ENCODE measurements around the gene PCDH20.
"Not testable (repeated sequence)": the region's sequence is repeated elsewhere in the genome, so short reads cannot be mapped to it uniquely, and the experiment has no call there.

Gene PCDH20

DNA sequence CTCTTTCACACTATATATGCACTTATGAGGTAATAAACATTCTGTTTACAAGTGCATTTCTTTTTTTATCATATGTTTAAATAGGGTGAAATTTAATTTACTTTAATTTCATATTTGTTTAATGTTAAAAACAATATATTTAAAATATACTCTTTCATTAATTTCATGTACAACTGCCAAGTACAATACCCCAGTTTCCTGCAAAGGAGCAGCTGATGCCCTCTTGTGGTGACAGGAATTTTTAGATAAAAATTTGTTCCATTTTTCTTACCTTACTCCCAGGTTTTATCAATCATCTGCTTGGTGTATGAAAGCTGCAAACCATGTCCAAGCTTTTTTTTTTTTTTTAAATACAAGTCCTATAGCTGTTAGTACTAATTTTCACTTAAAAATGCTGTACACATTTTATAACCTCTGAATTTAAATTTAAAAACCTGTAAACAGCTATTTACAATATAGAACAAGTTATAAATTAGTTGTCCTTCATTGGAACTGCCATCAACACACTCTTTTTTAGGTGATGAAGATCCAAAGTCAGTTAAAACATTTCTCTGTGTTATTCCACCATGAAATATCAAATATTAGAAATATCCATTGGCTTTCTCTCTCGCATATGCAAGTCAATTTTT, 4.9 kb downstream of the PCDH20 start:
- H3K36me3 ChIP-seq, result no peaks in the 10 kb centered on the region
- TF ChIP-seq Cebpa-rat (IDR thresholded peaks at IDR 0.05), result no peak
- H3K4me2 ChIP-seq, result no peak overlapping the region
- no peak overlapping the region for H3K4me3 ChIP-seq
- peaks cover 9% of the 10 kb centered on the region for H3K9me3 ChIP-seq
- no peaks in the 10 kb centered on the region for H4K20me1 ChIP-seq
- no peaks in the 10 kb centered on the region for H3K27me3 ChIP-seq
- H3K27ac ChIP-seq, result no peak overlapping the region
- no peak overlapping the region for H3K9ac ChIP-seq
- H3K4me1 ChIP-seq, result peaks cover 8% of the 10 kb centered on the region

DNA sequence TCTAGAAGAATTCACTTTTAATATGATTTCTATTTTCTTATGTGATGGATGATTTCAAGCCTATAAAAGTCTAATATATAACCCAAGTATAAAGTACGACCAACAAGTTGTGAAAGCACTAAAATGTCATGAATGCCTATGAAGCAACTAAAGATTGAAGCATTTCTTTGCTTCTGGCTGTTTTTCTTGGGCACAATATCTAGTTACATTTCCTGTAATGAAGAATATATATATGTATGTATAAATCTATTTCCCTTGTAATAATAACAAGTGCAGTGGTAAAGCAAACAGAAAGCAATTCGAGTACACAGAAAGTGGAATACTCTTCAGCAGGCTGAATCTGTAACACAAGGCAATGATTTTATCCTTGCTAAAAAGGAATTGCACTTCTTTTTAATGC, 5.4 kb downstream of the PCDH20 start:
- Histone ChIP-seq H3K9ac (no peak overlapping the region), H3K27me3 (no peaks in the 10 kb centered on the region), H3K9me3 (peaks cover 9% of the 10 kb centered on the region), H3K4me3 (no peak overlapping the region), H3K27ac (no peak overlapping the region), H4K20me1 (no peaks in the 10 kb centered on the region), H3K36me3 (no peaks in the 10 kb centered on the region), H3K4me1 (peaks cover 8% of the 10 kb centered on the region), H3K4me2 (no peak overlapping the region)
- TF ChIP-seq Cebpa-rat (IDR thresholded peaks at IDR 0.05), result no peak

DNA sequence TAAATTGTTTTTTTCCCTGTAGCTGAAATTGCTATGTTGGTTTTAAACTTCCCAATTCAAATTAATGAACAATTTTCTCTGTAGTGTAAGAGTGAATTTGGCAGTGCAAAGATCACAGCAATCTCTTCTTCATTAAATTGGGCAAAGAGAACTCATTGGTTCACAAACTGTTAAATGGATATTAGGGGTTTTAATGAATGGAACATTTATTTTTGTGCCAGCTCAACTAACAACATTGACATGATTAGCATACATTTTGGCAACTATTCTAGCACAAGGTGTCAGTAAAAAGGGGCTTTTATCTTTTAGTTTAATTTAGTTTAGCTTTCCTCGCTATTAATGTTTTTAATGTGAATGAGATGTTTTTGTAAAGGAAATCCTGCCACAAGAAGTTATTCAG, 7.1 kb downstream of the PCDH20 start:
- Histone ChIP-seq H3K4me2 (no peak overlapping the region), H3K9me3 (no peaks in the 10 kb centered on the region), H3K4me3 (no peak overlapping the region), H4K20me1 (no peaks in the 10 kb centered on the region), H3K27me3 (no peaks in the 10 kb centered on the region), H3K4me1 (peaks cover 8% of the 10 kb centered on the region), H3K9ac (no peak overlapping the region), H3K36me3 (no peaks in the 10 kb centered on the region), H3K27ac (no peak overlapping the region)
- no peak for TF ChIP-seq Cebpa-rat (IDR thresholded peaks at IDR 0.05)

DNA sequence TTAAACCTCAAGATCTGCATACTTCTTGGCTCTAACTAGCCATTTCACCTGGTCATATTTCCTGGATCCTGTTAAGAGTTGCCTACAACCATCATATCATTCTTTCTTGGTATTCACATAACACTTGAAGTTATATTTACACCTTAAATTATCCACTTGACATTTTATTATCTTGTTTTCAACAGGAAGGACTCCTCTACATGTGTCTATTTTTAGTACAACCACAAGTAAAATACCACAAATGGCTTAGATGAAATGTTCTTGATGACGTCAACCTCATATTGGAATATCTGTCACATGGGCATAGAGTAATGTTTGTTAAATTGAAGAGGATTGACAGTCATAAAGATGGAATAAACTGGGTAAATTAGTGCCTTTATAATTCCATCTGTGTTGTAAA, 9.4 kb downstream of the PCDH20 start:
- Histone ChIP-seq H3K27me3 (no peaks in the 10 kb centered on the region), H3K4me2 (peak overlapping the region; percentile 2; the same call in 1 of the 2 replicates), H4K20me1 (no peaks in the 10 kb centered on the region), H3K4me3 (no peak overlapping the region), H3K4me1 (peaks cover 8% of the 10 kb centered on the region), H3K27ac (no peak overlapping the region), H3K9me3 (no peaks in the 10 kb centered on the region), H3K36me3 (no peaks in the 10 kb centered on the region), H3K9ac (no peak overlapping the region)
- TF ChIP-seq Cebpa-rat (IDR thresholded peaks at IDR 0.05), result no peak

DNA sequence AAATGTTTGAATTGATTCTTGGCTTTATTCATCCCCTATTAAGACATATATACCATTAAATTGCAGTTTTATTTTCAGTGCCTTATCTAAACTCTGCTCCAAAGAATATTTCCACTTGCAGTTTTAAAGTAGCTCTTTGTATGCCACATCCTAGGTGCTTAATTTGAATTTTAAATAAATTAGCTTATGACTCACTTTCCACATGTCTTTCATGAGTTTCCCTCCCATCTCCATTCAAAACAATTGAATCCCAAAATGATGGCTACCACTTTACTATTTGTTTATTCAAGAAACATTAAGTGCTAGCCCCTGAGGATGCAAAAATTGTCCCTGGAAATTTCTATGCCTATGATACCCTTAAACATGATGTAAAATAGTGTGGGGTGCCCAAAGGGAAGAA, 19.5 kb downstream of the PCDH20 start:
- no peaks in the 10 kb centered on the region for H3K4me1 ChIP-seq
- no peaks in the 10 kb centered on the region for H4K20me1 ChIP-seq
- no peak overlapping the region for H3K4me2 ChIP-seq
- no peak overlapping the region for H3K27ac ChIP-seq
- no peaks in the 10 kb centered on the region for H3K9me3 ChIP-seq
- no peaks in the 10 kb centered on the region for H3K27me3 ChIP-seq
- H3K9ac ChIP-seq, result no peak overlapping the region
- no peak for TF ChIP-seq Cebpa-rat (IDR thresholded peaks at IDR 0.05)
- no peaks in the 10 kb centered on the region for H3K36me3 ChIP-seq
- no peak overlapping the region for H3K4me3 ChIP-seq

DNA sequence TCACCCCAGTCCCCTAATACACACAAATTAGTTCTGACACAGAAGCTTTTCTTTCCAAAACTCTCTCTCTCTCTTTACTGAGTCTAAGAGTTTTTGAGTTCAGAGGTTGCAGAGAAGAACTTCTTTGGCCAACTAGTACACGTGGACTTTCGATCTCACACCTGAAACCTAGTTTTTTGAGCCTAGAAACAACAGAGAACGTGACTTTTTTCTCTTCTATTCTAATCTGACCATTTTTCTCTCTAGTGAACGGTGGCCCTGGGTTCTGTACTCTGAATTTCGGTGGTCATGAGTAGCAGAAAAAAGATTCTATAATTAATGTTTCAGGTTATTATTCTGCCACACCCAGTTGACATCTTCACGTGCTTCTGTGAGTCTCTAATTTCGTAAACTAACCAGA, 24.2 kb downstream of the PCDH20 start:
- Histone ChIP-seq H3K36me3 (no peaks in the 10 kb centered on the region), H3K9ac (no peak overlapping the region), H3K27ac (no peak overlapping the region), H3K9me3 (no peaks in the 10 kb centered on the region), H3K27me3 (no peaks in the 10 kb centered on the region), H3K4me2 (no peak overlapping the region), H3K4me3 (no peak overlapping the region), H4K20me1 (no peaks in the 10 kb centered on the region), H3K4me1 (no peaks in the 10 kb centered on the region)
- TF ChIP-seq Cebpa-rat (IDR thresholded peaks at IDR 0.05), result no peak

DNA sequence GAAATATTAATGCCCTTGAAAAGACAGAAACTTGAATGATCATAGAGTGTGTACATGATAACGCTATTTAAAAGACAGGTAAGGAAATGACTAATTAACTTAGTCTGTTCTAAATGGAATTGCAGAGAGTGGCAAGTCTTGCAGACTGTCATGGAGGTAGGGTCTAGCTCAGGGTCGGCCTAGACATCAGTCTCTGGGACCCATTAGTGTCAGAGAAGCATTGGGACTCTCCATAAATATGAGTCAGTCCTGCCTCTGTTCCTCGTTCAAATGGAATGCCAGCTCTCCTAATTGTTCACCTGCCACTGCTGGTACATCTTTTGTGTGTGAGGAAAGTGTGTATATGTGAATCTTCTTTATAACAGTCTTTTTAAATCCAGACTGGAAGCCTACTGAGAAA, 28.0 kb downstream of the PCDH20 start:
- TF ChIP-seq Cebpa-rat (IDR thresholded peaks at IDR 0.05), result no peak
- H3K36me3 ChIP-seq, result no peaks in the 10 kb centered on the region
- no peak overlapping the region for H3K9ac ChIP-seq
- no peak overlapping the region for H3K4me3 ChIP-seq
- H3K27ac ChIP-seq, result no peak overlapping the region
- H3K27me3 ChIP-seq, result no peaks in the 10 kb centered on the region
- H4K20me1 ChIP-seq, result no peaks in the 10 kb centered on the region
- H3K4me2 ChIP-seq, result no peak overlapping the region
- H3K9me3 ChIP-seq, result no peaks in the 10 kb centered on the region
- no peaks in the 10 kb centered on the region for H3K4me1 ChIP-seq

DNA sequence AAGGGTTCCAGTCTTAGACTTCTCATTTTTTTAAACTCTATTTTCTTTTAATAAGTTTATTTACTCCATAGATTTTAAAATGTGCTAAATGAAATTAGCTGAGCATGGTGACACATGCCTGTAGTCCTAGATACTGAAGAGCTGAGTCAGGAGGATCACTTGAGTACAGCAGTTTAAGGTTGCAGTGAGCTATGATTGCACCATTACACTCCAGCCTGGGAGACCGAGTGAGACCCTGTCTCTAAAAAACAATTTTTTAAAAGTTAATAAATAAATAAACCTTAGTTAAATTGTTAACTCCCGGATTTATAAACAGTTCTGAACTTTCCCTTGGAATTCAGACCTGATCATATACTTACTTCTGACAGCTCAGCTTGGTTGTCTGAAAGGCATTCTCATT, 32.5 kb downstream of the PCDH20 start:
- H3K36me3 ChIP-seq, result no peaks in the 10 kb centered on the region

DNA sequence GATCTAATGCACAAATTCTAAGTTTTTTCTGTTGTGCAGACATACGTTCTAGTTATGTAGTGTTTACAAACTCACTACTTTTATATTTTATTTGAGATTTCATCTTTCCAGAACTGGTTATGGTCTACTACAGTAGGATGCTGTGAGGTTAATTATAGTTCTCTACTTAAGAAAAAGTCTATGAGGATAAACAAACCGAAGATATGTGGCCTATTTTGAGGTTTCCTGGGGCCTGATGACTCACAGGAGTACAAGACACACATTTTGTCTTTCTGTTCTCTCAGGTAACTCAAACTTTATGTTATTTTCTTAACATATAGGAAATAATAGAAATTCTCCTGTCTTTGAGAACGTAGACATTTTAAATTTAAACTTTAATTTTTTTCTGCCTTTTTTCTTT, 45.1 kb downstream of the PCDH20 start:
- H3K9ac ChIP-seq, result no peak overlapping the region
- peaks cover 6% of the 10 kb centered on the region; the same call in 1 of the 2 replicates for H3K9me3 ChIP-seq
- H3K27ac ChIP-seq, result no peak overlapping the region
- peak overlapping the region; percentile 29 for H3K4me2 ChIP-seq
- no peaks in the 10 kb centered on the region for H4K20me1 ChIP-seq
- peaks cover 14% of the 10 kb centered on the region for H3K4me1 ChIP-seq
- no peak for TF ChIP-seq Cebpa-rat (IDR thresholded peaks at IDR 0.05)
- H3K4me3 ChIP-seq, result no peak overlapping the region
- H3K27me3 ChIP-seq, result no peaks in the 10 kb centered on the region
- no peaks in the 10 kb centered on the region for H3K36me3 ChIP-seq

More for the DNA sequence above, 32.5 kb downstream of the PCDH20 start:
- Histone ChIP-seq H3K9ac (no peak overlapping the region), H4K20me1 (no peaks in the 10 kb centered on the region), H3K9me3 (no peaks in the 10 kb centered on the region), H3K27ac (no peak overlapping the region), H3K4me3 (no peak overlapping the region), H3K4me1 (no peaks in the 10 kb centered on the region), H3K27me3 (no peaks in the 10 kb centered on the region), H3K4me2 (no peak overlapping the region)
- no peak for TF ChIP-seq Cebpa-rat (IDR thresholded peaks at IDR 0.05)

DNA sequence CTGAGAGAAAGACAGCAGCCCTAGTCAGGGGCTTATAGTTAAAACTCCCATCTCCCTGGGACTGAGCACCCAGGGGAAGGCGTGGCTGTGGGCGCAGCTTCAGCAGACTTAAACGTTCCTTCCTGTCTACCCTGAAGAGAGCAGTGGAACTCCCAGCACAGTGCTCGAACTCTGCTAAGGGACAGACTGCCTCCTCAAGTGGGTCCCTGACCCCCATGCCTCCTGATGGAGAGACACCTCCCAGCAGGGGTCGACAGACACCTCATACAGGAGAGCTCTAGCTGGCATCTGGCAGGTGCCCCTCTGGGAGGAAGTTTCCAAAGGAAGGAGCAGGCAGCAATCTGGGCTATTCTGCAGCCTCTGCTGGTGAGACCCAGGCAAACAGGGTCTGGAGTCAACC, 51.0 kb downstream of the PCDH20 start:
- not testable (repeated sequence) for H3K4me2 ChIP-seq, H4K20me1 ChIP-seq, H3K4me3 ChIP-seq, H3K27ac ChIP-seq, H3K27me3 ChIP-seq, H3K36me3 ChIP-seq, H3K4me1 ChIP-seq, H3K9me3 ChIP-seq, H3K9ac ChIP-seq

DNA sequence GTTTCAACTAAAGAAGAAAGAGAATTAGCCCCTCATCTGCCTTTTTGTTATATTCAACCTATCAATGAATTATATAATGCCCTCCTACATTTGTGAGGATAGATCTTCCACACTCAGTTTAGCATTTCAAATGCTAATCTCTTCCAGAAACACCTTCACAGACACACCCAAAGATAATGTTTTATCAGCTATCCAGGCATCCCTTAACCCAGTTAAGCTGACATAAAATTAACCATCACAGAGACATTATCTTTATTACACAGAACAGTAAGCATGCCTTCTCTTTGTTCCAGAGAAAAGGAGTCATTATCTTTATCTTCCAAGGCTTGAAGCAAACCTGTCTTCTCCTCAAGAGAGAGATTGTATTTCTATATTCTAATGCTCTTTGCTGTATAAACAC, 53.1 kb downstream of the PCDH20 start:
- TF ChIP-seq Cebpa-rat (IDR thresholded peaks at IDR 0.05), result no peak
- Histone ChIP-seq H3K4me2 (no peak overlapping the region), H4K20me1 (no peaks in the 10 kb centered on the region), H3K4me3 (no peak overlapping the region), H3K36me3 (no peaks in the 10 kb centered on the region), H3K27ac (no peak overlapping the region), H3K9ac (no peak overlapping the region), H3K4me1 (no peaks in the 10 kb centered on the region), H3K27me3 (no peaks in the 10 kb centered on the region), H3K9me3 (no peaks in the 10 kb centered on the region)
